Omental fat pad (tissue), 4 donors: ENCODE data around the gene CYP27A1. TPM values are rescaled to one million over a fixed set of nuclear protein-coding genes. Genes with fewer than 3 reads are reported as not detected.

Experiments used
- ATAC-seq: fragments of 150-250 bp; one replicate; pipeline ENCODE4 v1.9.1; 2016; ENCODE audit warnings: mild to moderate bottlenecking, moderate library complexity; ENCODE audit not compliant: low FRiP score
- DNase-seq: peaks from one replicate; pipeline ENCODE4 v3.0.0-alpha.2; 2019; ENCODE audit warnings: low spot score
- CTCF ChIP-seq, 3 donors: fragments of 450-650 bp; IDR thresholded peaks; one replicate each; pipeline ENCODE4 v1.5.1; 2016 to 2017; ENCODE audit warnings: antibody characterized with exemption in 3 of 3, mild to moderate bottlenecking in 3 of 3, moderate library complexity in 2 of 3
- total RNA-seq, 4 donors: library from RNA; depleted of rRNA; stranded (reverse); fragments of >200 nt; gene quantifications; one replicate each; pipeline ENCODE4 v1.1.0, GENCODE V29; 2016

Gene CYP27A1
- total RNA-seq, 4 donors from 2014 or later, result 22.6 to 89.0 (median 35.9) TPM

DNA sequence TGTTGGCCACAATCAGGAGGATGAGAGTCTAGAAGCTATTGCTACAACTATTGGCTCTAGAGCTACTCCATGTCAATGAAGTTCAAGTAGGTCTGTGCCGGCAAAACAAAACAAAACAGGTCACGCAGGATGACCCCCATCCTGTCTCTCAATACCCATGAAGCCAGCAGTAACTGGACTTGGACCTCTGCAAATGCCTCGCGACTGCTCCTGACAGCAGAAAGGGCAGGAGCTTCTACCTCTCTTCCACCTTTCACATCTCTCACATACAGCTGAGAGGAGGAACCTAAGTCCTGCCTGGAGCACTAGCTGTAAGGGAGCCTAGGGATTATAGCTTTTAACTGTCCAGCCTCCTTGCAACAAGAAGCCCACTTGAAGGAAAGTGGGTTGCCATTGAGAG lies 33.7 kb downstream of the CYP27A1 start:
- no peak for TF ChIP-seq CTCF (IDR thresholded peaks at IDR 0.05)
- DNase-seq, result no peak
- ATAC-seq, result no peak

GRCh38 chr2:218816561-218817011 lies 34.6 kb downstream of the CYP27A1 start:
- no peak for TF ChIP-seq CTCF (IDR thresholded peaks at IDR 0.05)
- DNase-seq (no peak), ATAC-seq (no peak)

- DNase-seq, result no peak
- ATAC-seq, result no peak
These were observed 37.1 kb downstream of the CYP27A1 start for GRCh38 chr2:218819093-218819492.

GRCh38 chr2:218820746-218821369 lies 38.9 kb downstream of the CYP27A1 start:
- DNase-seq (no peak), ATAC-seq (no peak)
- TF ChIP-seq CTCF (IDR thresholded peaks at IDR 0.05), result no peak

More at GRCh38 chr2:218819093-218819492, 37.1 kb downstream of the CYP27A1 start:
- no peak for TF ChIP-seq CTCF (IDR thresholded peaks at IDR 0.05)

GRCh38 chr2:218821605-218822211 lies 39.8 kb downstream of the CYP27A1 start:
- DNase-seq (no peak), ATAC-seq (no peak)
- TF ChIP-seq CTCF (IDR thresholded peaks at IDR 0.05), result no peak

DNA sequence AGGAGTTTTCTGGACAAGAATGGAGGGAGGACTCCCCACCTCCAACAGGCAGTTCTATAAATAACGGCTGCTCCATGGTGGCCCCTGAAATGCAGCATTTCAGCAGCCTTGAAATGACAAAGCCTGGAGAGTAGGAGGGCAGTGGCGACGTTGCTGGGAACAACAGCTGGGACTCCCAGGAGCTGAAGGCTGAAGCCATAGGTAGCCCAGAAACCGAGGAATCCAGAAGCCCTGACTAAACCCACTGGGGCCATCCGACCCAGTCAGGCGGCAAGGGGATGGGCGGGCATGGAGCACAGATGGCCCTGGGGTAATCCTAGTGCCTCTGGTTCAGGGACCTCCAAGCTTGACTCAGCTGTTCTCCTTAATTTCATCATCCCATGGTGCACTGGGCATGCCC lies 40.7 kb downstream of the CYP27A1 start:
- no peak for ATAC-seq
- no peak for DNase-seq
- TF ChIP-seq CTCF (IDR thresholded peaks at IDR 0.05), result no peak
